C4-2B (cell line): Measurements from ENCODE around the gene TMEM179.

Experiments used
- H3K27ac ChIP-seq: fragments of 450-650 bp; 2 replicates; pipeline ENCODE4 v1.5.1; 2017
- ZFX ChIP-seq: fragments of 450-650 bp; IDR thresholded peaks from 2 replicates; pipeline ENCODE4 v1.6.1; 2017
- TF ChIP-seq, protein P1 (sequence below): fragments of 450-650 bp; conservative IDR thresholded peaks from 2 replicates; pipeline ENCODE4 v1.5.1; 2017; ENCODE audit warnings: mild to moderate bottlenecking

Gene TMEM179

DNA sequence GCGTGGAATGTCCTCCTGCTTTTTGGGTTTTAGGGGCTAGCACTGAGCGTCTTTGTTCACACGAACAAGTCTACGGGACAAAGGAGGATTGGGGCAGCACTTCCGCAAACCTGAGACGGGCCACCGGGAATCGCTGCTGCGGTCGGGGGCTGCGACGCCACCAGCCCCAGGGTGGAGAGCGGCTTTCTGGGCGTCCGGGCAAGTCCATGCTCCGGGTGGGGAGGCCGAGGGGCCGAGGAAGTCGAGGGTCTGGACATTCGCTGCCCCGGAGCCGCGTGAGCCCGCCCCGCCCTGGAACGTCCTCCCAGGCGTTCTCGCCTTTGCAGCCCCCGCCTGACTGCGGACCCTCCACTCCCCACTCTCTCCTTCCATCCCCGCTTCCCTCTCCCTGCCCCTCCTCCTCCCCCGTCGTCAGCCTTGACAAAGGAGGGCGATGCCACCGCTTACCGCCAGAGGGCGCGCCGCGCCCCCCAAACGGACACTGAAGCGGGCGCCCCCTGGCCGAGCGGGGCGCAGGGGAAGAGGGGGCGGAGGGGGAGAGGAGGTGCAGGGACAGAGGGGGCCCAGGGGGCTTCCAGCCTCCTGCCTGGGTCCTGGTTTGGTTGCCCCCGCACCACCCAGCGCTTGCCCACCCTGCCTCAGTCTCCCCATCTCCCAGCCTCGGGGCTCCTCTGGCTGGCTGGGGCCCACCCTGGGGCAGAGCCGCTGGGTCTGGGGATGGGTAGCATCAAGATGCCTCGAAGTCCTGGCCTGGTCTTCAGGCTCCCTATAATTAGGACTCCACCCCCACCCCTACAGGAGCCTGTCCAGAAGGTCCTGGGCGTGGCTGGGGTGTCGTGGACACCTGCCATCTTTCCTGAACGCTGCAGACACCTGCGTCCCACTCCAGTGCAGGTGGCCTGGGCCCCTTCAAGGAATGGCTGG, 45.7 kb upstream of the TMEM179 start:
- no peak for TF ChIP-seq ZFX
- TF ChIP-seq, protein P1, sequence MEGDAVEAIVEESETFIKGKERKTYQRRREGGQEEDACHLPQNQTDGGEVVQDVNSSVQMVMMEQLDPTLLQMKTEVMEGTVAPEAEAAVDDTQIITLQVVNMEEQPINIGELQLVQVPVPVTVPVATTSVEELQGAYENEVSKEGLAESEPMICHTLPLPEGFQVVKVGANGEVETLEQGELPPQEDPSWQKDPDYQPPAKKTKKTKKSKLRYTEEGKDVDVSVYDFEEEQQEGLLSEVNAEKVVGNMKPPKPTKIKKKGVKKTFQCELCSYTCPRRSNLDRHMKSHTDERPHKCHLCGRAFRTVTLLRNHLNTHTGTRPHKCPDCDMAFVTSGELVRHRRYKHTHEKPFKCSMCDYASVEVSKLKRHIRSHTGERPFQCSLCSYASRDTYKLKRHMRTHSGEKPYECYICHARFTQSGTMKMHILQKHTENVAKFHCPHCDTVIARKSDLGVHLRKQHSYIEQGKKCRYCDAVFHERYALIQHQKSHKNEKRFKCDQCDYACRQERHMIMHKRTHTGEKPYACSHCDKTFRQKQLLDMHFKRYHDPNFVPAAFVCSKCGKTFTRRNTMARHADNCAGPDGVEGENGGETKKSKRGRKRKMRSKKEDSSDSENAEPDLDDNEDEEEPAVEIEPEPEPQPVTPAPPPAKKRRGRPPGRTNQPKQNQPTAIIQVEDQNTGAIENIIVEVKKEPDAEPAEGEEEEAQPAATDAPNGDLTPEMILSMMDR, result peak; percentile 100
- H3K27ac ChIP-seq, result no peak overlapping the region

DNA sequence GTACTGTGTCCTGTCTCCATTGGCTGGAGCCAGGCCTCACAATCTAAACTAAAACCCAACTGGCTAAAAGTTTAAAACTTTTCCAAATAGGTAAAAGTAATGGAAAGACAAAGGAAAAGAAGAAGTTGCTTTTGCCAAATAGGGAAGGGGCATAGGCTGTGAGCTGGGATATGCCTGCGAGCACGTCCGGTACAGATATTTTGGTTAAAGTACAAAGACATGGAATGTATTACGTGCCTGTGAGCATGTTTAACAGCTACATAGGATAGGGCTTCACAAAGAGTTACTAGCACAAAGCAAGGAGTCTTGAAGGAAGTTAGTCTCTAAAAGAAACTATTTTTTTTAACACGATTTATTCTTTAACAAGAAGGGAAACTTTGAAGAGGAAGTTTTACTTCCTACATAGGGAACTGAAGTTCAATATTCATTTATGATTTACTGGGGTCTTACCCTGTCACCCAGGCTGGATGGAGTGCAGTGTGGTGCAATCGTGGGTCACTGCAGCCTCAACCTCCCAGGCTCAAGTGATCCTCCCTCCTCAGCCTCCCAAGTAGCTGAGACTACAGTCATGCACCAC, 43.0 kb upstream of the TMEM179 start:
- H3K27ac ChIP-seq, result no peak overlapping the region
- no peak for TF ChIP-seq ZFX
- TF ChIP-seq, protein P1, result no peak

DNA sequence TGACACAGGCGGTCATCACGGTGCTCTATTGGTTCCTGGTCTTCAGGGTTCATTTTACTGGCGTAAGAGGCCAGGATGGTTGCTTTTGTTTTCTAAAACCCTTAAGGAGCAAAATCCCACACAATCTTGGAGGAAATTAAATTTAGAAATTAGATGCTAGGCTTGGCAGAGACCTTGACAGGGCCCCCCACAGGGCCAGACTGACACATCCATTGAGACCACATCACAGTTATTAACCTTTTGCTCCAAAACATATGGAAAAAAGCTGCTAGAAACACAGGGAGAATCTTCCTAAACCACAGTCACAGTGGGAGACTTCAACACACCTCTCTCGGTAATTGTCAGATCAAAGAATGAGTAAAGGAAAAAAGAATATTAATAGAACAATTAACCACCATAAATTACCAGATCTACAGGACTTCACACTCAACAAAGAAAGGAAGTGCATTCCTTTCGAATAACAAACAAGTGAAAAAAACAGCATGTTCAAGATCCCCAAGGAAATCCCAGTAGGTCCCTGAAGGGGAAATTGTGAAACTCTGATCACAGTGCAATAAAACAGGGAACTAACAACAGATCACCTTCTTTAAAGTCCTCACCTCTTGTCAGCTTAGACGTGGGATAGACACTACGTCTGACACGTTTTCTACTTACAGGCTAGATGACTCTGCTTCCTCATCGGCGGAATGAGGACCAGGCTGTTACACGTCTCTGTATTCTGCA, 40.2 kb upstream of the TMEM179 start:
- no peak overlapping the region for H3K27ac ChIP-seq
- TF ChIP-seq, protein P1, result no peak
- TF ChIP-seq ZFX, result no peak

DNA sequence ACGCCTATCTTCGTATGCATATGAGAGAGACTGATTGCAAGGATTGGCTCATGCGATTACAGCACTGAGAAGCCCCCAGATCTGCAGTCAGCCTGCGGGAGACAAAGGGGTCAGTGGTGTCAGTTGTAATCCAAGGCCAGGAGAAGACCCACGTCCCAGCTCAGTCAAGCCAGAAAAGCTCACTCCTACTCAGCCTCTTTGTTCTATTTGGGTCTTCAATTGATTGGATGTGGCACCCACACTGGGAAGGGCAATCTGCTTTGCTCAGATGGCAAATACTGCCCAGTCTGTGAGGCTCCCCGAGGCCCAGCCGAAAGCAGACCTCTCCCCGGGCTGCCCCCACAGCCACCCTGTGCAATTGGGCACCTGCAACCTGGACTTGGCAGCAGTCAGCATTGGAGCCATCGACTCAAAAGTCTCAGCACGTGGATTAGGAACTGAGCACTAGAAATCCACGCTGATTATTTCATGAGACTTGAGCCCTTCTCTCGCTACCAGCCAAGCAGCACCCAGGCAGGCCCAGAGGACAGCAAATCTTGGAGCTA, 39.6 kb upstream of the TMEM179 start:
- no peak overlapping the region for H3K27ac ChIP-seq

DNA sequence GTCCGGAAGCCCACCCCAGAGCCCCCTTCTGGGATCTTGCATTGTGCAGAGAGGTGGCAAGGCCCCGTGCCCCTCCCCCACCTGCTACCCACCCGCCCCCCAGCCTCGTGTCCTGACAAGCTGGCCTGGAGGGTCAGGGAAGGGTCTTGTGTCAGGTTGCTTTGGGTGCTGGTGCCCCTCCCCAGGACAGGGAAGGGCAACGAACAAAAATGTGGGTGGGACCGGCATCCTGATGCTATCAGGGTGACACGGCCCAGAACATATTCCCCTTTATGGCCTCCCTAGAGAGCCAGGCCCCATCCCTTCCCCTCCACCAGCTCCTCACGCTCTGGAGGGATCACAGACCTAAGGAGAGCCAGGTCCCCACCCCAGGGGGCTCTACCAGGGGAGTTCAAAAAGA, 38.7 kb upstream of the TMEM179 start:
- no peak overlapping the region for H3K27ac ChIP-seq
- TF ChIP-seq, protein P1, result no peak
- no peak for TF ChIP-seq ZFX

More for the DNA sequence above, 39.6 kb upstream of the TMEM179 start:
- TF ChIP-seq, protein P1, result no peak
- TF ChIP-seq ZFX, result no peak

DNA sequence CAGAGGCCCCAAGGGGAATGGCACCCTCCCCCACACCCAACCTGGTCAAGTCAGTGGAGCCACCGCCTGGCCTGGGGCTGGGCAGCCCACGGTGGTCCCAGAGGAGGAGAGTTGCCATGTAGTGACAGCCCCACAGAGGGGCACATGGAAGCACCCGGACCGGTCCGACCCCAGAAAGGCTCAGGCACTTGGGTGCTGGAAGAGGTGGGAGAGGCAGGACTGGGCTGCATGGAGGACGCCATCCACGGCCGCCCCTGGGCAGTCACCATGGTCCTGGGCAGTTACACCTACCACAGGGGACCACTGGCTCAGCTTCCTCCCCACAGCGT, 37.9 kb upstream of the TMEM179 start:
- TF ChIP-seq ZFX, result no peak
- TF ChIP-seq, protein P1, result no peak

More for the DNA sequence above, 37.9 kb upstream of the TMEM179 start:
- no peak overlapping the region for H3K27ac ChIP-seq
